HG03095 (cell line): ENCODE results near the gene PRAC2.
"Not testable (repeated sequence)": the region's sequence is repeated elsewhere in the genome, so short reads cannot be mapped to it uniquely, and the experiment has no call there.

Source experiments
- ATAC-seq: cut with Tn5 transposase; IDR thresholded peaks from one replicate; pipeline ENCODE4 v1.9.1; 2021; ENCODE audit warnings: moderate library complexity; ENCODE audit not compliant: unreplicated experiment

The PRAC2 gene

GRCh38 chr17:48722915-48723422, at the start of gene PRAC2:
Gene PRAC2, plus strand, starts transcription at chr17:48723185. Its CDS starts 1,226 bp downstream, at chr17:48724411.
- ATAC-seq = no peak

- ATAC-seq = no peak
Observed at GRCh38 chr17:48676963-48677558, 45.9 kb upstream of the PRAC2 start.

GRCh38 chr17:48678141-48678971, 44.6 kb upstream of the PRAC2 start:
- ATAC-seq = no peak

GRCh38 chr17:48679385-48680096, 43.4 kb upstream of the PRAC2 start:
- ATAC-seq = no peak

GRCh38 chr17:48681609-48682008, 41.4 kb upstream of the PRAC2 start:
- no peak for ATAC-seq

- ATAC-seq = no peak
Observed at GRCh38 chr17:48690655-48691054, 32.3 kb upstream of the PRAC2 start.

- ATAC-seq = no peak
Observed at GRCh38 chr17:48692049-48692448, 30.9 kb upstream of the PRAC2 start.

- no peak for ATAC-seq
Observed at GRCh38 chr17:48693178-48693577, 29.8 kb upstream of the PRAC2 start.

- no peak for ATAC-seq
Observed at GRCh38 chr17:48701864-48702532, 21.0 kb upstream of the PRAC2 start.

- ATAC-seq = no peak
Observed at GRCh38 chr17:48704361-48705248, 18.4 kb upstream of the PRAC2 start.

- no peak for ATAC-seq
Observed at GRCh38 chr17:48711128-48711527, 11.9 kb upstream of the PRAC2 start.

GRCh38 chr17:48715496-48716399, 7.2 kb upstream of the PRAC2 start:
- ATAC-seq = no peak

GRCh38 chr17:48716549-48716948, 6.4 kb upstream of the PRAC2 start:
- not testable (repeated sequence) for ATAC-seq

- ATAC-seq = no peak
Observed at GRCh38 chr17:48717367-48718226, 5.4 kb upstream of the PRAC2 start.

- no peak for ATAC-seq
Observed at GRCh38 chr17:48718227-48718760, 4.7 kb upstream of the PRAC2 start.

GRCh38 chr17:48718761-48719641, 4.0 kb upstream of the PRAC2 start:
- no peak for ATAC-seq
